Esophagus mucosa (tissue), 1 donor: ENCODE measurements around the gene LTF. TPM values are rescaled to one million over a fixed set of nuclear protein-coding genes. Genes with fewer than 3 reads are reported as not detected.
"Not testable (repeated sequence)": the region's sequence is repeated elsewhere in the genome, so short reads cannot be mapped to it uniquely, and the experiment has no call there.

Experiments
- ATAC-seq: fragments of 200-7000 bp; cut with Tn5 transposase; one replicate; pipeline ENCODE4 v1.9.1; 2020
- total RNA-seq: library from RNA; stranded (reverse); gene quantifications from one replicate; pipeline ENCODE4 v1.2.4, GENCODE V29; 2023
- donor health status: DM: yes; HTN: yes; CAD: no.

LTF gene
- total RNA-seq, 1 donor from 2014 or later, result 108 TPM

DNA sequence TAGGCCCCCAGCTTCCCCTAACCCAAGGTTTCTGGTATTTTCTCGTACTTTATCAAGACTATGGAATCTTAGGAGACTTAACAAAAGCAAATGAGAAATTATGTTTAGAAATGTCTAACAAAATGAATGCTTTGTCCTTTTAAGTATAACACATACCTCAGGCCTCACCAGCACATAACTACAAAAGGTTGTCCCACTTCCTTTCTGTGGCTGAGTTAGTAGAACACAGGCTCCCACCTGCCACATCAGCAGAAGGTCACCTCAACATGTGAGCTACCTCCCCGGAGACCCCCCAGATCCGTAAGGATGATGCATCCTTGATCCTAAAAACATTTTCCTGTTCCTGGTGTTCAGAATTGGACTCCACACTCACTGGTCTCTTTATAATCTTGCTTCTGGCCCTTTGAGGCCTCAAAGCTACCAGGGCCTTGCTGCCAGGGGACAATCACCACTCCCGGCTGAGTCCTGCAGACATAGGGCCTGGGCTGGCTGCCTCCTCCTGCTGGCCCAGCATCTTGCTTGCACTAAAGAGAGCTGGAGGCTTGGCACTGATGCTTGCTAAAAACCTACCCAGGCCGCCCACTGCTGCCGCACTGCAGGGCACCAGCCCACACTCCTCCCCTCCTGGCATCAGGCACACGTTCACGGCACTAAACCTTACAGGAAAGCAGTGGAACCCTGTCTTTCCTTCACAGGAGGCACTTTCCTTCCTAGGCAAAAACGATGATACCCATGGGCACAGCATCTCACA is 54.8 kb downstream of the LTF start:
- ATAC-seq, result no peak

DNA sequence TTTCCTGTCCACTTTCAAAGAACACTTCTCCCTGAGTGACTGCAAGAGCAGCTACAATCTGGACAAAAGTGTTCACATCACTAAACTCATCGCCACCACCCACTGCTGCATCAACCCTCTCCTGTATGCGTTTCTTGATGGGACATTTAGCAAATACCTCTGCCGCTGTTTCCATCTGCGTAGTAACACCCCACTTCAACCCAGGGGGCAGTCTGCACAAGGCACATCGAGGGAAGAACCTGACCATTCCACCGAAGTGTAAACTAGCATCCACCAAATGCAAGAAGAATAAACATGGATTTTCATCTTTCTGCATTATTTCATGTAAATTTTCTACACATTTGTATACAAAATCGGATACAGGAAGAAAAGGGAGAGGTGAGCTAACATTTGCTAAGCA is 55.9 kb downstream of the LTF start:
- ATAC-seq, result no peak

DNA sequence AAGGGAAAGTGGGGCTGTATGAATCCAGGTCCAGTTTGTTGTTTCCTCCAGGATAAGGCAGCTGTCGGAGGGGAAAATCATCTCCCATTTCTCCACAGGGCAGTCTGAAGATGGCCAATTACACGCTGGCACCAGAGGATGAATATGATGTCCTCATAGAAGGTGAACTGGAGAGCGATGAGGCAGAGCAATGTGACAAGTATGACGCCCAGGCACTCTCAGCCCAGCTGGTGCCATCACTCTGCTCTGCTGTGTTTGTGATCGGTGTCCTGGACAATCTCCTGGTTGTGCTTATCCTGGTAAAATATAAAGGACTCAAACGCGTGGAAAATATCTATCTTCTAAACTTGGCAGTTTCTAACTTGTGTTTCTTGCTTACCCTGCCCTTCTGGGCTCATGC is 56.7 kb downstream of the LTF start:
- no peak for ATAC-seq

GRCh38 chr3:46406788-46407611 is 57.7 kb downstream of the LTF start, which contains the start of the genes CCR5AS and CCRL2:
CCR5AS (minus strand) TSS chr3:46407066.
CCRL2 (plus strand) TSS chr3:46407259; CDS start chr3:46408080, 821 bp downstream.
- ATAC-seq, result peak; percentile 72

- ATAC-seq, result no peak
Observed at GRCh38 chr3:46406443-46406787, 58.3 kb downstream of the LTF start.

DNA sequence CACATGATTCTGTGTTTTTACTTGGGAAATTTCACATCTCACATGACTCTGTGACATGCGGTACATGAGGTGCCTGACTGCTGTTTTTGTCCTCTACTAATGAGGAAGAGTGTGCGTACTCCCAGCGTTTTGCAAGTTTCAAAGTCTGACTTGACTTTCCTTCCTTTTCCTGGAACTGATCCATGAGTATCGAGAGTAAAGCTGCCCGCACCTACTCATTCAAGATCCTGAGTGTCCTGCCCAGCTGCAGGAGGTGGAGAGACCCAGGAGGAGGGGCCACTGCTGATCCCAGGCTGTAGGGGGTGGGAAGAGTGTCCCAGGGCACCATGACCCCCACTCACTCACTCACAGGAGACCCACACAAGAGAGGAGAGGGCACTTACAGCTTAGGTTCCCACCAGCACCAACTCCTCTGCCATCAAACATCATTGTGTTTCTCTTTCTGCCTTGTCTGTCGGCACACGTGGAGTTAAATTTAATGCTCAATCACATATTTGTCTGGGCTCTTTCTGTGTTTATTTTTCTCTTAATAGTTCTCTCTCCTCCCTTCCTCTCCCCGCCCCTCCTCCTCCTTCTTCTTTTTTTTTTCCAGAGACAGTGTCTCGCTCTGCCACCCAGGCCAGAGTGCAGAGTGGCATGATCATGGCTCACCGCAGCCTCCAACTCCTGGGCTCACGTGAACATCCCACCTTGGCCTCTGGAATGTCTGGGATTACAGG is 59.2 kb downstream of the LTF start:
- no peak for ATAC-seq

DNA sequence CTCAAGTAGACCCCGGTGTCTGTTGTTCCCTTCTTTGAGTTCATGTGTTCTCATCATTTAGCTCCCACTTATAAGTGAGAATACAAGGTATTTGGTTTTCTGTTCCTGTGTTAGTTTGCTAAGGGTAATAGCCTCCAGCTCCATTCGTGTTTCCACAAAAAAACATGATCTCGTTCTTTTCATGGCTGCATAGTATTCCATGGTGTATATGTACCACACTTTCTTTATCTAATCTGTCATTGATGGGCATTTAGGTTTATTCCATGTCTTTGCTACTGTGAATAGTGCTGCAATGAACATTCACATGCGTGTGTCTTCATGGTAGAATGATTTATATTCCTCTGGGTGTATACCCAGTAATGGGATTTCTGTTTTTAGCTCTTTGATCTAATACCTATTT is 61.8 kb downstream of the LTF start:
- not testable (repeated sequence) for ATAC-seq

DNA sequence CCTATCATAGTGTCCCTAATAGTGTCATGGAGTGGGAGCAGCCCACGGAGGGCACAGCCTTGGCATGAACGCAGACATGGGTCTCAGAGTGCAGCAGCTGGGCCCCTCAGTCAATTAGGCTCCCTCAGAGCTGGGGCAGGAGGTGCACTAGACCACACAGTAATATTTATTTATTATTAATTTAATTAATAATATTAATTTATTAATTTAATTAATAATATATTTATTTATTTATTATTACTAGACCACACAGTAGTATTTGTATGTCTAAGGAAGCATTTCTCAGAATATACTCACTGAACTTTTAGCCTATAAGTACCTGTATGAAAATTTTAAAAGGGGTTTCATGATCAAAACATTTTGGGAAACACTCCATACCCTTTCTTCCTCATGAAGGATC is 63.1 kb downstream of the LTF start:
- ATAC-seq, result no peak

DNA sequence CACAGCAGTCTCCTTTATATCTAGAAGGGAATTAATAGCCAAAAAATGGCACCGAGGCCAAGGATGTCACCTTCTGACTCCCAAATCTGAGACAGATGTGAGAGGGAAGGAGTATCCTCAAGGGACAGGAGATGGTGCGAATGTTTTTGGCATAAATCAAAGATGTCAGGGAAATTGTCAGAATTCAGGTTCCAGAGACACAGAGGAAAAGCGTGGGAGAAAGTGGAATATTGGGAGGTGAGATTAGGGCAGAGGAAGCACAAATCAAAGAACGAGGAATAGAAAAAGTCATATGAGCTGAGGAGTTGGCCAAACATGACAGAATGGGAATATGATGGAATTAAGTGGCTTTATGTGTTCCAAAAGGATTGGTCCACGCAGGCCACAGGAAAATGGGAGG is 63.9 kb downstream of the LTF start:
- no peak for ATAC-seq

DNA sequence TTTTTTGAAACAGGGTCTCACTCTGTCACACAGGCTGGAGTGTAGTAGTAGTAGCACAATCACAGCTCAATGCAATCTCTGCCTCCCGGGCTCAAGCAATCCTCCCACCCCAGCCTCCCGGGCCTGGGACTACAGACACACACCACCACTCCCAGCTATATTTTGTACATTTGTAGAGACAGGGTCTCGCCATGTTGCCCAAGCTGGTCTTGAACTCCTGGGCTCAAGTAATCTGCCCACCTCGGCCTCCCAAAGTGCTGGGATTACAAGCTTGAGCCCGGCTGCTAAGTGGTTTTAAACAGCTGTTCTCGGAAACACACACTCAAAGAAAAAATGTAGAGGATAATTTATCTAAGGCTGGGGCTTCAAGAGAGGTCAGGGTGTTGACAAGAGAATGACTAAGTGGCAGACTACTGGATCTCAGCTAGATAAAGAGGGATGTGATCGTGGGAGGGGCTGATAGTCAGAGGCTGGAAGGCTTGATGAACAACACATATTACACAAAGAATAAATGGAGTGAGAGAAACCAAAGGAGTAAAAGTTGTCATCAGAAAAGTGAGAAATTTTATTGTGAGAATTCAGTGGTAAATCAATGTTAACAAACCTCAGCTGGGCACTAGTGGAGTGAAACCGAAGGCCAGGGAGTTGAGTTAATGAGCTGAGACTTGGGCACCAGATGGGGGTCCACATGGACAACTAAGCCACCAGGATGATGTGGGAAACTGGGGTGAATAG is 64.5 kb downstream of the LTF start:
- no peak for ATAC-seq

- no peak for ATAC-seq
Observed at GRCh38 chr3:46399557-46399956, 65.1 kb downstream of the LTF start.

- no peak for ATAC-seq
Observed at GRCh38 chr3:46399098-46399497, 65.6 kb downstream of the LTF start.

- no peak for ATAC-seq
Observed at GRCh38 chr3:46398186-46398955, 66.3 kb downstream of the LTF start.

DNA sequence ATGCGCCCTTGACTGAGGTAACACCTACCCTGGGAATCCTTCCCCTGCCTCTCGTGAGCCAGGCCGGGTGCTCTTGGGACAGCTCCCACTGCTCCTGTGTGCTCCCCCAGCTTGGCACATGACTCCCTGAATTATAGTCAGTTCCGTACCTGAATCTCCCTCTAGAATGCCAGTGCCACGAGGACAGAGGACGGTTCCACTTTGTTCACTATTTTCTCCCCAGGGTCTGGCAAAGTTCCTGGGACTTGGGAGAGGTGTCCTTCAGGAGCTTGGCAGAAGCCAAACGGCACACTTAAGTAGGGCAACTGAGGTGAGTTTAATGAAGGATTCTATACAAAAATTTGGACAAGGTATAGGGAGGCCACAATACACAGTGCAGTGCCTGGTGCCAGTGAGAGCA is 67.6 kb downstream of the LTF start:
- no peak for ATAC-seq

GRCh38 chr3:46395766-46396530 is 68.8 kb downstream of the LTF start:
- peak; percentile 28 for ATAC-seq

DNA sequence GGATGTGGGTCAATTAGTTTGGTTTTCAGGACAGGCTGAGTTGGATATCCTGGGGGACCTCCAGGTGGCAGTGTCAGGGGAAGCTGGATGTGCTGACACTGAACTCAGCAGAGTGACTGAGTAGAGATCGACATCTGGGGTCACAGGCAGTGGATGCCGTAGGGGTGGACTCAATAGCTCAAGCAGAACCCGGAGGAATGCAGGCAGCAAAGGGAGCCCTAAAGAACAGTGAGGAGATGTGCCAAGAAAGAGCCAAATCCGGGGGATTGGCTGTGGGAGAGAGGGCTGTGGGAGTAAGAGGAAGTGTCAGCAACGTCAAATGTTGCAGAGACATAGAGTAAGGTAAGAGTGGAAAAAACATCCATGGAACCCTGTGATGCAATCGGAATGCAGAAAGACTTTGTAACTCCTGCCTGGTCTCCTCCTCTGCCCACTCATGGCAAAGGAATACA is 69.5 kb downstream of the LTF start:
- no peak for ATAC-seq

- ATAC-seq, result no peak
Observed at GRCh38 chr3:46393554-46394434, 70.9 kb downstream of the LTF start.

GRCh38 chr3:46393011-46393410 is 71.7 kb downstream of the LTF start:
- ATAC-seq, result no peak

DNA sequence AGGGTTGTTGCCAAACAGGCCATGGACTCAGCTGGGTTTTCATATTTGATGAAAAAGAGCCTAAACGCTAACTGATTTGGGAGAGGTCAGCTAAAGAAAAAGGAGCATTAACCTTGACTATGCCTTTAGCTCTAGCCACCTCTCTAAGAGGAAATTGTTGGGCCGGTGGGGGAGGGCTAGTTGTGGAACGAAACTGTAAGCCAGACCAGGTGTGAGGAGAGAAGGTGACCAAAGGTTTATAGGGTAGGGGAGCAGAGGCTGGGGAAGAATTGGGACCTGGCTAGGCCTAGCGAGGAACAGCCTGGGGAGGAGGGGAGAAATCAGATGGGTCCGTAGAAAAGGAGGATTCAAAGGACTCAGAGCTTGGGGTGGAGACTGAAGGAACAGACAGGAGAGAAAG is 73.2 kb downstream of the LTF start:
- not testable (repeated sequence) for ATAC-seq

- no peak for ATAC-seq
Observed at GRCh38 chr3:46389306-46389705, 75.4 kb downstream of the LTF start.
